Heart left ventricle (tissue), 13 donors: ENCODE measurements around the gene IFITM1.

ENCODE experiments used
- POLR2A ChIP-seq, 2 donors: fragments of 450-650 bp; IDR thresholded peaks; one replicate each; pipeline ENCODE4 v1.6.1; 2017; ENCODE audit warnings: antibody characterized with exemption in 2 of 2, mild to moderate bottlenecking in 2 of 2, moderate library complexity in 2 of 2
- TF ChIP-seq, protein P1 (sequence below), 12 donors: fragments of 200-600 bp; sonication (generic) in 4 of 12; IDR thresholded peaks; one replicate each; pipeline versions ENCODE4 v1.5.0 to v1.8.0; 2018 to 2022; ENCODE audit warnings: antibody characterized with exemption in 12 of 12, mild to moderate bottlenecking in 5 of 12
- donor health status: ischemic (EF 13 %, LVEDD 7.1; RV severe dilation, severe dysfunction).
- donor health status: DM: no; HTN: yes; CAD: no.
- donor health status: DM: no; HTN: no; CAD: no.
- donor health status: ischemic (EF 25% LVEDD 6.9; RV normal size, moderate dysfunction).
- donor health status: ischemic (EF 25% LVEDD 5.7; RV mildly dilated, moderate dysfunction).
- donor health status: ischemic (EF 35%, LVEDD 5.7; RV mildly dilated, moderate dysfunction).
- donor health status: nonischemic (EF 11% LVEDD 7.7; RV severe dilation, severe dysfunction).
- donor health status: DM: yes; HTN: yes; CAD: no.
- donor health status: PGD.
- donor health status: ischemic (EF 29% LVEDD 5.4; RV normal size, mild dysfunction).
- donor health status: nonischemic (EF 23%, LVEDD 6.1; RV moderate dilation, normal function).

DNA sequence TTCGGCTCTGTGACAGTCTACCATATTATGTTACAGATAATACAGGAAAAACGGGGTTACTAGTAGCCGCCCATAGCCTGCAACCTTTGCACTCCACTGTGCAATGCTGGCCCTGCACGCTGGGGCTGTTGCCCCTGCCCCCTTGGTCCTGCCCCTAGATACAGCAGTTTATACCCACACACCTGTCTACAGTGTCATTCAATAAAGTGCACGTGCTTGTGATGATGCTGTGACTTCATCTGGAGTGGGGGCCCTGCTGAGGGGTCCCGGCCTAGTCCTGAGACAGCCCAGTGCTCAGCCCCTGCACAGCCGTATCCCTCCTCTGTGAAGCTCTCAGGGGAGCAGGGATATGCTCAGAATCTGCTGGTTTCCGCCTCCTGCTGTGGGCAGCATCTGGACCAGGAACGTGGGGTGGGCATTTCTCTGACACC lies 1.2 kb downstream of the IFITM1 start:
- TF ChIP-seq, protein P1, sequence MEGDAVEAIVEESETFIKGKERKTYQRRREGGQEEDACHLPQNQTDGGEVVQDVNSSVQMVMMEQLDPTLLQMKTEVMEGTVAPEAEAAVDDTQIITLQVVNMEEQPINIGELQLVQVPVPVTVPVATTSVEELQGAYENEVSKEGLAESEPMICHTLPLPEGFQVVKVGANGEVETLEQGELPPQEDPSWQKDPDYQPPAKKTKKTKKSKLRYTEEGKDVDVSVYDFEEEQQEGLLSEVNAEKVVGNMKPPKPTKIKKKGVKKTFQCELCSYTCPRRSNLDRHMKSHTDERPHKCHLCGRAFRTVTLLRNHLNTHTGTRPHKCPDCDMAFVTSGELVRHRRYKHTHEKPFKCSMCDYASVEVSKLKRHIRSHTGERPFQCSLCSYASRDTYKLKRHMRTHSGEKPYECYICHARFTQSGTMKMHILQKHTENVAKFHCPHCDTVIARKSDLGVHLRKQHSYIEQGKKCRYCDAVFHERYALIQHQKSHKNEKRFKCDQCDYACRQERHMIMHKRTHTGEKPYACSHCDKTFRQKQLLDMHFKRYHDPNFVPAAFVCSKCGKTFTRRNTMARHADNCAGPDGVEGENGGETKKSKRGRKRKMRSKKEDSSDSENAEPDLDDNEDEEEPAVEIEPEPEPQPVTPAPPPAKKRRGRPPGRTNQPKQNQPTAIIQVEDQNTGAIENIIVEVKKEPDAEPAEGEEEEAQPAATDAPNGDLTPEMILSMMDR (IDR thresholded peaks at IDR 0.05): no peak
- TF ChIP-seq POLR2A (IDR thresholded peaks at IDR 0.05): no peak
